ENCODE results near the gene GRIK4. TPM values are rescaled to one million over a fixed set of nuclear protein-coding genes. Genes with fewer than 3 reads are reported as not detected.
"Not testable (repeated sequence)": the region's sequence is repeated elsewhere in the genome, so short reads cannot be mapped to it uniquely, and the experiment has no call there.

GRIK4 gene
- total RNA-seq, 1 donor from 2014 or later = 0.36 TPM

GRCh38 chr11:120622189-120622875 lies 110.8 kb downstream of the GRIK4 start:
- Mint-ChIP-seq H3K4me1 (peaks cover 15% of the 10 kb centered on the region), H3K27me3 (ENCODE audit: insufficient read depth, low read depth) (peaks cover 13% of the 10 kb centered on the region), H3K4me3 (no peak overlapping the region), H3K27ac (peak overlapping the region; percentile 25), H3K9me3 (peaks cover 21% of the 10 kb centered on the region), H3K36me3 (no peaks in the 10 kb centered on the region)
- no peaks in the 10 kb centered on the region for H3K36me3 ChIP-seq
- no peak overlapping the region for H2AFZ ChIP-seq (replicated peaks)
- no peaks in the 10 kb centered on the region for H4K20me1 ChIP-seq (ENCODE audit: low read depth)
- no peak overlapping the region for H3K4me3 ChIP-seq
- H3F3A ChIP-seq (ENCODE audit: low read depth) = no peaks in the 10 kb centered on the region
- H3K9ac ChIP-seq = no peak overlapping the region
- no peaks in the 10 kb centered on the region for H3K4me1 ChIP-seq
- no peak for DNase-seq (ENCODE audit: low spot score)
- H3K4me2 ChIP-seq = no peak overlapping the region
- peak; percentile 37 for TF ChIP-seq CTCF (IDR thresholded peaks at IDR 0.05)
- no peak for TF ChIP-seq EZH2 (IDR thresholded peaks at IDR 0.05)
- peaks cover 12% of the 10 kb centered on the region for H3K9me3 ChIP-seq (ENCODE audit: low read depth)
- no peak overlapping the region for H3K27ac ChIP-seq
- H3K27me3 ChIP-seq = no peaks in the 10 kb centered on the region
- no peaks in the 10 kb centered on the region for H3K79me2 ChIP-seq (ENCODE audit: low read depth)

DNA sequence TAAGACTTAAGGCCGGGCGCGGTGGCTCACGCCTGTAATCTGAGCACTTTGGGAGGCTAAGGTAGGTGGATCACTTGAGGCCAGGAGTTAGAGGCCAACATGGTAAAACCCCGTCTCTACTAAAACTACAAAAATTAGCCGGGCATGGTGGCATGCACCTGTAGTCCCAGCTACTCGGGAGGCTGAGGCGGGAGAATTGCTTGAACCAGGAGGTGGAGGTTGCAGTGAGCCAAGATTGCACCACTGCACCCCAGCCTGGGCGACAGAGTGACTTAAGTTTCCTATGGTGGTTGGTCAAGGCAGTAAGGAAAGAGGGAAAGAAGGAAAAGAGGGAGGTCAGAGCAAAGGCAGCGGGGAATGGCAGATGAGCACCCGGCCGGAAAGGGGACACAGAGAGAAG lies 113.4 kb downstream of the GRIK4 start:
- H3K9me3 Mint-ChIP-seq; H3K9ac ChIP-seq; H3K27ac ChIP-seq; H3K27ac Mint-ChIP-seq; H2AFZ ChIP-seq (replicated peaks); H3K4me3 Mint-ChIP-seq; H3K36me3 ChIP-seq; H4K20me1 ChIP-seq (ENCODE audit: low read depth); H3K36me3 Mint-ChIP-seq; DNase-seq (ENCODE audit: low spot score); H3K9me3 ChIP-seq (ENCODE audit: low read depth); H3F3A ChIP-seq (ENCODE audit: low read depth); H3K4me2 ChIP-seq; H3K79me2 ChIP-seq (ENCODE audit: low read depth); H3K27me3 ChIP-seq; H3K4me1 ChIP-seq; H3K4me3 ChIP-seq: not testable (repeated sequence)
- Mint-ChIP-seq H3K4me1 (peaks cover 25% of the 10 kb centered on the region), H3K27me3 (ENCODE audit: insufficient read depth, low read depth) (peaks cover 13% of the 10 kb centered on the region)

DNA sequence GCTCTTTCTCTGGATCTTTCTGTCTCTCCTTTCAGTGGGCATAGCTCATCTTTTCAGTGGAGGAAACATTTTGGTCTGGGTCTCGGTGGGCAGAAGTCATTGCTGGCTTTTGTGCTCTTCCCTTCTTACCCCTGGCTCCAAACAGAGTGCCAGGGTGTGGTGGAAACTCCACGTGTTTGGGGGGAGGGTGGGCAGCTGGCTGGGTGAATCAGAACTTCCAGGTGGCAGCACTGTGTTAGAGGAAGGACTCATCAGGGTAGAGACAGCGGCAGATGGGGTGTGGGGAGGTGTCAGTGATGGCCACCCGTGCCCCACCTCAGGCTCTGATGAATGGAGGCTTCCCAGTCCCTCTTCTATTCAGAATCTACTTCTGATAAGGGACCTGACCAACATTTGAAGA lies 114.0 kb downstream of the GRIK4 start:
- no peaks in the 10 kb centered on the region for H4K20me1 ChIP-seq (ENCODE audit: low read depth)
- no peaks in the 10 kb centered on the region for H3K9me3 Mint-ChIP-seq
- H3K27ac Mint-ChIP-seq = no peak overlapping the region
- peaks cover 30% of the 10 kb centered on the region for H3K4me1 Mint-ChIP-seq
- no peaks in the 10 kb centered on the region for H3F3A ChIP-seq (ENCODE audit: low read depth)
- no peak overlapping the region for H3K4me3 ChIP-seq
- H3K79me2 ChIP-seq (ENCODE audit: low read depth) = no peaks in the 10 kb centered on the region
- H3K9ac ChIP-seq = no peak overlapping the region
- H2AFZ ChIP-seq (replicated peaks) = no peak overlapping the region
- no peak for DNase-seq (ENCODE audit: low spot score)
- no peak for TF ChIP-seq EZH2 (IDR thresholded peaks at IDR 0.05)
- no peak for TF ChIP-seq CTCF (IDR thresholded peaks at IDR 0.05)
- no peak for TF ChIP-seq EZH2phosphoT487 (IDR thresholded peaks at IDR 0.05)
- no peaks in the 10 kb centered on the region for H3K27me3 ChIP-seq
- no peaks in the 10 kb centered on the region for H3K9me3 ChIP-seq (ENCODE audit: low read depth)
- H3K36me3 Mint-ChIP-seq = no peaks in the 10 kb centered on the region
- H3K4me3 Mint-ChIP-seq = no peak overlapping the region
- no peak overlapping the region for H3K27ac ChIP-seq
- H3K4me1 ChIP-seq = peaks cover 10% of the 10 kb centered on the region
- no peaks in the 10 kb centered on the region for H3K36me3 ChIP-seq
- peaks cover 11% of the 10 kb centered on the region for H3K27me3 Mint-ChIP-seq (ENCODE audit: insufficient read depth, low read depth)
- H3K4me2 ChIP-seq = no peak overlapping the region

DNA sequence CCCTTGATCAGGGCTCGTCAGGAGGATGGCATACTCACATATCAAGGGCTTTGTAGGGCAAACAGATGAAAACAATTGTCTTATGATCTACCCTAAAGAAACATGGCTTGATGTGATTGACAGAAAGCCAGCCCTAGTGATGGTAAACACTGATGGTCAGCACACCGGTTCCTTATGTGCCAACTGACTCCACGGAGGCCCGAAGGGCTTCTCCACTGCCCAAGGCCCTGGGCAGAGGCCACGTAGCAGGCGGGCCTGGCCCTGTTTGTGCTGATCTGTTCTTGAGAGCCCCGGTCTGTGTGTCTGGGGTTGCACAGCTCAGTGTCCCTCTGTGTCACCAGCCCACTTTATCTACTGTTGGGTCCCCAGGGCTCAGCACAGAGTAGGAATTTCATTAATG lies 115.2 kb downstream of the GRIK4 start:
- no peak overlapping the region for H3K4me3 Mint-ChIP-seq
- Histone ChIP-seq H3K9ac (no peak overlapping the region), H3K36me3 (no peaks in the 10 kb centered on the region), H3F3A (ENCODE audit: low read depth) (no peaks in the 10 kb centered on the region), H3K79me2 (ENCODE audit: low read depth) (no peaks in the 10 kb centered on the region), H3K4me1 (peaks cover 10% of the 10 kb centered on the region), H2AFZ (replicated peaks) (no peak overlapping the region), H3K4me2 (no peak overlapping the region), H3K4me3 (no peak overlapping the region), H3K27ac (no peak overlapping the region), H4K20me1 (ENCODE audit: low read depth) (no peaks in the 10 kb centered on the region), H3K27me3 (no peaks in the 10 kb centered on the region), H3K9me3 (ENCODE audit: low read depth) (no peaks in the 10 kb centered on the region)
- no peaks in the 10 kb centered on the region for H3K36me3 Mint-ChIP-seq
- TF ChIP-seq CTCF (IDR thresholded peaks at IDR 0.05) (no peak), EZH2phosphoT487 (IDR thresholded peaks at IDR 0.05) (no peak), EZH2 (IDR thresholded peaks at IDR 0.05) (no peak)
- H3K4me1 Mint-ChIP-seq = peaks cover 33% of the 10 kb centered on the region
- no peak overlapping the region for H3K27ac Mint-ChIP-seq
- no peaks in the 10 kb centered on the region for H3K9me3 Mint-ChIP-seq
- H3K27me3 Mint-ChIP-seq (ENCODE audit: insufficient read depth, low read depth) = peaks cover 11% of the 10 kb centered on the region
- DNase-seq (ENCODE audit: low spot score) = no peak
